Panc1 (cell line): ENCODE results near the gene FBXW4.

Experiments used
- POLR2AphosphoS5 ChIP-seq: IDR thresholded peaks from 2 replicates; pipeline ENCODE4 v1.6.1; 2012; ENCODE audit warnings: mild to moderate bottlenecking, low read depth, low read length, moderate library complexity
- REST ChIP-seq, 2 experiments: IDR thresholded peaks; 2 replicates each; pipeline ENCODE4 v1.6.1; 2011 to 2012; ENCODE audit warnings: low read depth in 2 of 2, control low read depth in 1 of 2, low read length in 1 of 2, mild to moderate bottlenecking in 1 of 2, moderate library complexity in 1 of 2; ENCODE audit not compliant: insufficient read depth in 1 of 2
- TCF7L2 ChIP-seq: IDR thresholded peaks from 2 replicates; pipeline ENCODE4 v1.6.1; 2011; ENCODE audit warnings: mild to moderate bottlenecking, low read depth, low read length, inconsistent platforms
- TF ChIP-seq, protein P1 (sequence below): fragments of 450-650 bp; IDR thresholded peaks from 2 replicates; pipeline ENCODE4 v1.5.1; 2017; ENCODE audit warnings: mild to moderate bottlenecking

GRCh38 chr10:101723176-101723575 lies 28.2 kb upstream of the FBXW4 start:
- TF ChIP-seq, protein P1, sequence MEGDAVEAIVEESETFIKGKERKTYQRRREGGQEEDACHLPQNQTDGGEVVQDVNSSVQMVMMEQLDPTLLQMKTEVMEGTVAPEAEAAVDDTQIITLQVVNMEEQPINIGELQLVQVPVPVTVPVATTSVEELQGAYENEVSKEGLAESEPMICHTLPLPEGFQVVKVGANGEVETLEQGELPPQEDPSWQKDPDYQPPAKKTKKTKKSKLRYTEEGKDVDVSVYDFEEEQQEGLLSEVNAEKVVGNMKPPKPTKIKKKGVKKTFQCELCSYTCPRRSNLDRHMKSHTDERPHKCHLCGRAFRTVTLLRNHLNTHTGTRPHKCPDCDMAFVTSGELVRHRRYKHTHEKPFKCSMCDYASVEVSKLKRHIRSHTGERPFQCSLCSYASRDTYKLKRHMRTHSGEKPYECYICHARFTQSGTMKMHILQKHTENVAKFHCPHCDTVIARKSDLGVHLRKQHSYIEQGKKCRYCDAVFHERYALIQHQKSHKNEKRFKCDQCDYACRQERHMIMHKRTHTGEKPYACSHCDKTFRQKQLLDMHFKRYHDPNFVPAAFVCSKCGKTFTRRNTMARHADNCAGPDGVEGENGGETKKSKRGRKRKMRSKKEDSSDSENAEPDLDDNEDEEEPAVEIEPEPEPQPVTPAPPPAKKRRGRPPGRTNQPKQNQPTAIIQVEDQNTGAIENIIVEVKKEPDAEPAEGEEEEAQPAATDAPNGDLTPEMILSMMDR = no peak
- TF ChIP-seq POLR2AphosphoS5 (no peak), REST (IDR thresholded peaks at IDR 0.05; ENCODE audit: insufficient read depth in 1 of 2, low read depth in 2 of 2, low read length in 1 of 2) (no peak), TCF7L2 (no peak)
